Parietal lobe (tissue), 1 donor: ENCODE measurements around the gene PADI2. TPM values are rescaled to one million over a fixed set of nuclear protein-coding genes. Genes with fewer than 3 reads are reported as not detected.

ENCODE experiments used
- total RNA-seq: library from RNA; depleted of rRNA; stranded (reverse); fragments of >200 nt; gene quantifications from one replicate; pipeline ENCODE4 v1.2.3, GENCODE V29; 2014

The PADI2 gene
- total RNA-seq, result 1.6 TPM

DNA sequence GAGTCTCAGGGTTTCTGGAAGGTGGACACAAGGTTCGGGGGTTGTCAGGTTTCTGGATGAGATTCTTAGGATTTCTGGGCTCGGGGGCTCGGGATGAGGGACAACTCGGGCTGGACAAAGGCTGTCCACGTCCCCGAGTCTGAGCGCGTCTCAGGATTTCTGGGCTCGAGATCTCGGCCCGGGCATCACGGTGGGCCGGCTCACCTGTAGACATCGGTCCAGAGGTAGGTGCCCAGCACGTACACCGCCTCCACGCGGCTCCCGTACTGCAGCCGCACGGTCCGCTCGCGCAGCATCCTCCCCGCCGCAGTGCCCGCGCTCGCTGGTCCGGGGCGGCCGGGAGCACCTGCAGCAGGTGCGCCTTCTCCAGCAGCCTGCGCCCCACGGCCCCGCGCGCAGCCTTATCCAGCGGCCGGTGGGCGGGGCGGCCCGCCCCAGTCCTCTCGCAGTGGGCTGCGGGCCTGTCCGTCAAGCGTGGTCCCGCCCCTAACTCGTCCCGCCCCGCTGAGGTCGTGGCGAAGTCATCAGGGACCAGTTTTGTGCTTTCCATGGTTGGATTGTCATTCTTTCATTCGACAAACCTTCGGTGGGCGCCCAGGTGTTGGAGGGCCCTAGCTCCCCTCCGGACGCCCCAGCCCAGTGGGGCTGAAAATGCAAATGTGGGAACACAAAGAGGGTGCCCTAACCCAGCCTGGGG, at the start of gene PADI2:
PADI2 (minus strand) TSS at position 376 of the 697 bp plus-strand sequence; CDS start at position 296, 80 bp downstream.

DNA sequence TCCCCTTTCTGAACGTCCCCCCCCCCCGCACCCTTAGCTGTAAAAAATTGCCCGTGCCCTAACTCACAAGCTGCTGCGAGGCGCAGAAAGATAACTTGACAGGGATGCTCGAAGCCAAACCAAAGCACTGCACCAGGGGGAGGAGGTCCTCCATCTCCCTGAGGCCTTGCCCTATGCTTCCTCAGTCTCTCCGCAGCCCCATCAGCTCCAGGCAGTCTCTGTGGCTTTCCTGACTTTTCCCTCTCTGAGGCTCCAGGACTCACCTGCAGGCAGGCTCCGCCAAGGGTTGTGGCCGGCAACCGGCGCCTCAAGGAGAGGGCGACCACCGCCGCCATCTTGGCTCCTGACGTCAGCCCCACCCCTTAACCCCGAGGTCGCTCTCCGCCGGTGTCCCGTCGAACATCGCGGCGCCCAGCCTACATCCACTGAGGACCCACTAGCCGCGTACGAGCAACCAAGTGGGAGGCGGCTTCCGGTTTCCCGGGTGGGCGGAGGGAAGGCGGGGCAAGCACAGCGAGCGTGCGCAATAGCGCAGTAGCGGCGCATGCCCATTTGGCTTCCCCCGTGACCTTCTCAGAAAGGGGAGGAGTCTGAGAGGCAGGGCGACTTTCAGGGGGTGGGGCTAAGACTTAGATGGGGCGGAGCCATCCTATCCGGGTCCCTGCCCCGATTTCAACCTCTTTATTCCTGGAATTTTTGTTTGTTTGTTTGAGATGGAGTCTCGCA, 65.4 kb downstream of the PADI2 start, which contains the start of gene SDHB:
SDHB (minus strand) TSS at position 348 of the 726 bp plus-strand sequence; CDS start at position 335, 13 bp downstream.

Other genes with a start within 250 kb of the PADI2 start
- under 0.01 TPM for gene RNU1-2, start 223.5 kb downstream of the PADI2 start, total RNA-seq
- gene CROCC, start 197.5 kb downstream of the PADI2 start, total RNA-seq, result 37.9 TPM
- 14.7 TPM for gene MFAP2, start 138.8 kb downstream of the PADI2 start, total RNA-seq
- gene ATP13A2, start 107.5 kb downstream of the PADI2 start, total RNA-seq, result 119 TPM
- gene SDHB, start 65.4 kb downstream of the PADI2 start, total RNA-seq, result 77.9 TPM
- not detected for gene PADI1, start 85.7 kb upstream of the PADI2 start, total RNA-seq
- not detected for gene PADI3, start 129.6 kb upstream of the PADI2 start, total RNA-seq
- gene PADI4, start 188.7 kb upstream of the PADI2 start, total RNA-seq, result not detected